Naive thymus-derived CD8-positive, alpha-beta T cell (primary cell): ENCODE results near the gene DNAL1. TPM values are rescaled to one million over a fixed set of nuclear protein-coding genes. Genes with fewer than 3 reads are reported as not detected.
A peak's percentile ranks its signal among the peaks of the same experiment; 100 is the strongest.

ENCODE experiments used
- ATAC-seq, 2 donors: fragments of 150-1000 bp; cut with Tn5 transposase in 1 of 2; sonication (Bioruptor Pico), chemical (Tn5 transposase) in 1 of 2; 1 replicate in 1 of 2; 2 replicates in 1 of 2; pipeline ENCODE4 v1.10.0; 2021; ENCODE audit warnings: mild to moderate bottlenecking in 2 of 2, moderate library complexity in 2 of 2
- POLR2A ChIA-PET: fragments of 350-600 bp; sonication (Branson Sonifier 250); formaldehyde crosslinking; loops from one replicate; lab custom pipeline; 2021; ENCODE audit warnings: antibody characterized with exemption; lab: Charles Lee
- DNase-seq, 10 donors: peaks; one replicate each; pipeline versions ENCODE4 v3.0.0 to v3.0.0-alpha.2; 2020 to 2022
- H3K27ac Mint-ChIP-seq, 10 donors: one replicate each; pipeline ENCODE4 v1.8.0; 2020 to 2022; ENCODE audit warnings: mild to moderate bottlenecking in 10 of 10, mixed read lengths in 10 of 10, moderate library complexity in 4 of 10, inconsistent platforms in 1 of 10
- H3K27me3 Mint-ChIP-seq, 5 donors: one replicate each; pipeline ENCODE4 v1.8.0; 2021 to 2022; ENCODE audit warnings: mixed read lengths in 5 of 5
- H3K36me3 Mint-ChIP-seq, 3 donors: one replicate each; pipeline ENCODE4 v1.8.0; 2020 to 2022; ENCODE audit warnings: mixed read lengths in 3 of 3, mild to moderate bottlenecking in 2 of 3, inconsistent platforms in 1 of 3
- H3K4me1 Mint-ChIP-seq, 4 donors: one replicate each; pipeline ENCODE4 v1.8.0; 2021 to 2022; ENCODE audit warnings: mixed read lengths in 4 of 4
- H3K4me3 Mint-ChIP-seq, 10 donors: one replicate each; pipeline ENCODE4 v1.8.0; 2020 to 2022; ENCODE audit warnings: mild to moderate bottlenecking in 10 of 10, mixed read lengths in 10 of 10, moderate library complexity in 6 of 10, inconsistent platforms in 1 of 10
- H3K9me3 Mint-ChIP-seq, 9 donors: one replicate each; pipeline ENCODE4 v1.8.0; 2020 to 2022; ENCODE audit warnings: mixed read lengths in 9 of 9, mild to moderate bottlenecking in 3 of 9, inconsistent platforms in 1 of 9, moderate library complexity in 1 of 9
- polyA plus RNA-seq, 3 donors: library from polyadenylated mRNA; unstranded; fragments of 300-500 nt; fragmentation: Illumina TruSeq; gene quantifications; one replicate each; pipeline ENCODE4 v1.2.3, GENCODE V29; 2021
- total RNA-seq, 8 experiments: library from RNA in 2 of 8; stranded (reverse) in 2 of 8; gene quantifications; one replicate each; pipeline ENCODE4 v1.2.3 and lab custom pipeline; 2021 to 2026

The DNAL1 gene
- total and polyA plus RNA-seq, 5 experiments from 2014 or later, result 4.5 to 8.9 (median 7.0) TPM

GRCh38 chr14:73742520-73743238 lies 97.9 kb downstream of the DNAL1 start:
- Mint-ChIP-seq H3K27me3 (no peaks in the 10 kb centered on the region), H3K4me3 (peak overlapping the region; percentile 81 to 94 (median 89)), H3K9me3 (peaks cover 0 to 1% (median 0%) of the 10 kb centered on the region in 9 donors), H3K27ac (peak overlapping the region; percentile 92 to 98 (median 97)), H3K36me3 (peaks cover 0 to 21% (median 0%) of the 10 kb centered on the region in 3 donors), H3K4me1 (peaks cover 39 to 93% (median 83%) of the 10 kb centered on the region in 4 donors)
- DNase-seq (no peak), ATAC-seq (peak in 1 of 2 donors; percentile 7)
- POLR2A ChIA-PET, result interaction anchor here (0.9 to 10.9 kb wide), 11 partner anchors 12 to 252 kb away, joined by 3 to 330 read pairs (median 5); partner anchors contain the start of genes PNMA1 and RIOX1

GRCh38 chr14:73743431-73743931 lies 98.7 kb downstream of the DNAL1 start:
- ATAC-seq (peak; percentile 56 to 70), DNase-seq (peak in 8 of 10 donors; percentile 42 to 72 (median 56))
- Mint-ChIP-seq H3K4me1 (peaks cover 41 to 98% (median 91%) of the 10 kb centered on the region in 4 donors), H3K36me3 (peaks cover 0 to 16% (median 0%) of the 10 kb centered on the region in 3 donors), H3K27me3 (no peaks in the 10 kb centered on the region), H3K27ac (peak overlapping the region; percentile 92 to 98 (median 97)), H3K4me3 (peak overlapping the region; percentile 81 to 94 (median 89)), H3K9me3 (peaks cover 0 to 1% (median 0%) of the 10 kb centered on the region in 9 donors)
- POLR2A ChIA-PET, result interaction anchor here (0.8 to 10.9 kb wide), 8 partner anchors 11 to 57 kb away, joined by 3 to 330 read pairs (median 6); a partner anchor contains a TSS

GRCh38 chr14:73744175-73744867 lies 99.5 kb downstream of the DNAL1 start:
- POLR2A ChIA-PET, result interaction anchor here (0.5 to 10.9 kb wide), 7 partner anchors 10 to 291 kb away, joined by 3 to 330 read pairs (median 4); a partner anchor contains a TSS
- no peak for DNase-seq
- H3K4me1 Mint-ChIP-seq, result peaks cover 44 to 100% (median 98%) of the 10 kb centered on the region in 4 donors

GRCh38 chr14:73744874-73745529 lies 100.2 kb downstream of the DNAL1 start:
- H3K27ac Mint-ChIP-seq, result peak overlapping the region; percentile 92 to 98 (median 97)
- H3K4me3 Mint-ChIP-seq, result peak overlapping the region; percentile 66 to 94 (median 89)
- no peaks in the 10 kb centered on the region for H3K9me3 Mint-ChIP-seq
- DNase-seq (no peak), ATAC-seq (no peak)
- H3K36me3 Mint-ChIP-seq, result peaks cover 0 to 3% (median 0%) of the 10 kb centered on the region in 3 donors
- POLR2A ChIA-PET, result interaction anchor here (0.5 to 10.9 kb wide), 7 partner anchors 10 to 290 kb away, joined by 3 to 330 read pairs (median 3); a partner anchor contains a TSS
- H3K27me3 Mint-ChIP-seq, result no peaks in the 10 kb centered on the region
- peaks cover 44 to 100% (median 99%) of the 10 kb centered on the region in 4 donors for H3K4me1 Mint-ChIP-seq

More at GRCh38 chr14:73744175-73744867, 99.5 kb downstream of the DNAL1 start:
- Mint-ChIP-seq H3K27me3 (no peaks in the 10 kb centered on the region), H3K36me3 (peaks cover 0 to 8% (median 0%) of the 10 kb centered on the region in 3 donors), H3K4me3 (peak overlapping the region; percentile 81 to 94 (median 89)), H3K9me3 (no peaks in the 10 kb centered on the region), H3K27ac (peak overlapping the region; percentile 92 to 98 (median 97))
- ATAC-seq, result no peak

- ATAC-seq, result no peak
- Mint-ChIP-seq H3K36me3 (peaks cover 0 to 3% (median 0%) of the 10 kb centered on the region in 3 donors), H3K4me3 (peak overlapping the region in 9 of 10 donors; percentile 25 to 94 (median 87))
Measured at GRCh38 chr14:73745571-73746519, 101.1 kb downstream of the DNAL1 start.

GRCh38 chr14:73746520-73747378 lies 102.0 kb downstream of the DNAL1 start:
- Mint-ChIP-seq H3K4me3 (peak overlapping the region in 8 of 10 donors; percentile 16 to 73 (median 50)), H3K27ac (peak overlapping the region; percentile 53 to 92 (median 88)), H3K36me3 (peaks cover 0 to 3% (median 0%) of the 10 kb centered on the region in 3 donors), H3K9me3 (no peaks in the 10 kb centered on the region), H3K27me3 (no peaks in the 10 kb centered on the region), H3K4me1 (peaks cover 50 to 100% (median 99%) of the 10 kb centered on the region in 4 donors)
- POLR2A ChIA-PET, result interaction anchor here (9.5 to 10.9 kb wide), 2 partner anchors 8 to 40 kb away, joined by 103 to 330 read pairs; a partner anchor contains a TSS
- DNase-seq, result no peak
- no peak for ATAC-seq

More at GRCh38 chr14:73745571-73746519, 101.1 kb downstream of the DNAL1 start:
- Mint-ChIP-seq H3K9me3 (no peaks in the 10 kb centered on the region), H3K4me1 (peaks cover 50 to 100% (median 99%) of the 10 kb centered on the region in 4 donors), H3K27me3 (no peaks in the 10 kb centered on the region), H3K27ac (peak overlapping the region; percentile 92 to 98 (median 97))
- DNase-seq, result no peak
- POLR2A ChIA-PET, result interaction anchor here (0.7 to 10.9 kb wide), 3 partner anchors 9 to 40 kb away, joined by 3 to 330 read pairs (median 103); a partner anchor contains a TSS

GRCh38 chr14:73747379-73748211 lies 102.8 kb downstream of the DNAL1 start:
- ATAC-seq, result no peak
- DNase-seq, result no peak
- Mint-ChIP-seq H3K4me3 (peak overlapping the region in 9 of 10 donors; percentile 26 to 73 (median 44)), H3K4me1 (peaks cover 51 to 100% (median 99%) of the 10 kb centered on the region in 4 donors), H3K36me3 (peaks cover 0 to 3% (median 0%) of the 10 kb centered on the region in 3 donors), H3K27me3 (no peaks in the 10 kb centered on the region), H3K9me3 (no peaks in the 10 kb centered on the region), H3K27ac (peak overlapping the region; percentile 53 to 92 (median 90))
- POLR2A ChIA-PET, result interaction anchor here (4.1 to 10.9 kb wide), 3 partner anchors 7 to 39 kb away, joined by 55 to 330 read pairs (median 103); a partner anchor contains a TSS

- Mint-ChIP-seq H3K27me3 (no peaks in the 10 kb centered on the region), H3K9me3 (no peaks in the 10 kb centered on the region), H3K4me3 (peak overlapping the region in 7 of 10 donors; percentile 11 to 70 (median 40)), H3K36me3 (peaks cover 0 to 3% (median 0%) of the 10 kb centered on the region in 3 donors), H3K4me1 (peaks cover 47 to 100% (median 99%) of the 10 kb centered on the region in 4 donors), H3K27ac (peak overlapping the region; percentile 26 to 99 (median 74))
- POLR2A ChIA-PET, result interaction anchor here (1.2 to 14.3 kb wide), 5 partner anchors 7 to 40 kb away, joined by 3 to 387 read pairs (median 55); a partner anchor contains a TSS
- no peak for ATAC-seq
- DNase-seq, result no peak
Measured at GRCh38 chr14:73748858-73749357, 104.1 kb downstream of the DNAL1 start.
